H1 (cell line): ENCODE results near the gene MS4A15. TPM values are rescaled to one million over a fixed set of nuclear protein-coding genes. Genes with fewer than 3 reads are reported as not detected.

Experiments used
- CTCF ChIA-PET: fragments of 300-600 bp; sonication (Branson Sonifier 250); formaldehyde crosslinking; loops from one replicate; lab custom pipeline; 2021; ENCODE audit not compliant: partially characterized antibody; lab: Charles Lee
- POLR2A ChIA-PET: fragments of 300-600 bp; sonication (Branson Sonifier 250); formaldehyde crosslinking; loops from one replicate; lab custom pipeline; 2021; ENCODE audit warnings: inconsistent platforms; ENCODE audit not compliant: partially characterized antibody; lab: Charles Lee
- DNase-seq, 2 experiments: peaks; one replicate each; pipeline versions ENCODE4 v3.0.0 to v3.0.0-alpha.2; 2010 to 2022; ENCODE audit warnings: low spot score in 2 of 2, low read depth in 1 of 2, mixed read lengths in 1 of 2
- FAIRE-seq: peaks from 2 replicates; lab custom pipeline; 2011; peaks lifted over from hg19 to GRCh38; lab: Jason Lieb, UNC
- H2AFZ ChIP-seq: 2 replicates; pipeline ENCODE4 v1.8.1; 2012; ENCODE audit warnings: low read length, inconsistent platforms
- H2AK5ac ChIP-seq: 2 replicates; pipeline ENCODE4 v1.6.1; 2013; ENCODE audit warnings: low read depth, low read length
- H2BK120ac ChIP-seq: replicated peaks from 2 replicates; pipeline ENCODE3; 2013; ENCODE audit warnings: low read depth, low read length, inconsistent platforms
- H2BK12ac ChIP-seq: 2 replicates; pipeline ENCODE4 v1.6.1; 2013; ENCODE audit warnings: low read depth, low read length
- H2BK15ac ChIP-seq: 2 replicates; pipeline ENCODE4 v1.6.1; 2013; ENCODE audit warnings: low read length
- H2BK20ac ChIP-seq: 2 replicates; pipeline ENCODE4 v1.6.1; 2013; ENCODE audit warnings: low read length
- H2BK5ac ChIP-seq: 2 replicates; pipeline ENCODE4 v1.6.1; 2013; ENCODE audit warnings: low read depth, low read length
- H3K14ac ChIP-seq: 2 replicates; pipeline ENCODE4 v1.6.1; 2013; ENCODE audit warnings: inconsistent platforms; ENCODE audit not compliant: insufficient read length
- H3K18ac ChIP-seq: 2 replicates; pipeline ENCODE4 v1.6.1; 2013; ENCODE audit warnings: low read length; ENCODE audit errors: extremely low read depth
- H3K23ac ChIP-seq: 2 replicates; pipeline ENCODE4 v1.6.1; 2013; ENCODE audit warnings: inconsistent platforms; ENCODE audit not compliant: insufficient read length
- H3K23me2 ChIP-seq: 2 replicates; pipeline ENCODE4 v1.6.1; 2013; ENCODE audit warnings: low read depth, low read length
- H3K27ac ChIP-seq: 2 replicates; pipeline ENCODE4 v1.6.1; 2011; ENCODE audit warnings: low read depth, low read length, inconsistent platforms
- H3K27me3 ChIP-seq, 4 experiments: replicated peaks in 1 of 4; 1 replicate in 1 of 4; 2 replicates in 3 of 4; pipeline versions ENCODE4 v1.6.1 to v1.8.1; 2011 to 2013; ENCODE audit warnings: low read length in 3 of 4, mild to moderate bottlenecking in 3 of 4, inconsistent platforms in 2 of 4, mixed read lengths in 2 of 4, moderate library complexity in 1 of 4; ENCODE audit not compliant: control insufficient read depth in 3 of 4, insufficient read depth in 3 of 4; ENCODE audit errors: extremely low read depth in 1 of 4
- H3K36me3 ChIP-seq, 4 experiments: 2 replicates each; pipeline versions ENCODE4 v1.6.1 to v1.8.1; 2011 to 2013; ENCODE audit warnings: mild to moderate bottlenecking in 4 of 4, low read length in 3 of 4, moderate library complexity in 2 of 4, control low read depth in 1 of 4, inconsistent platforms in 1 of 4; ENCODE audit not compliant: insufficient read depth in 4 of 4, control insufficient read depth in 2 of 4
- H3K4ac ChIP-seq: replicated peaks from 2 replicates; pipeline ENCODE3; 2013; ENCODE audit warnings: low read length, low read depth, mixed read lengths, inconsistent platforms; ENCODE audit not compliant: insufficient read length
- H3K4me1 ChIP-seq, 4 experiments: replicated peaks in 1 of 4; 1 replicate in 1 of 4; 2 replicates in 3 of 4; pipeline versions ENCODE4 v1.6.1 to v1.8.1; 2011 to 2013; ENCODE audit warnings: low read length in 3 of 4, inconsistent platforms in 2 of 4, mixed read lengths in 1 of 4; ENCODE audit not compliant: insufficient read depth in 4 of 4, control insufficient read depth in 3 of 4
- H3K4me2 ChIP-seq, 2 experiments: 2 replicates each; pipeline versions ENCODE4 v1.6.1 to v1.8.1; 2011 to 2013; ENCODE audit warnings: low read depth in 2 of 2, low read length in 2 of 2, control low read depth in 1 of 2, inconsistent platforms in 1 of 2, mild to moderate bottlenecking in 1 of 2; ENCODE audit not compliant: insufficient read depth in 1 of 2
- H3K4me3 ChIP-seq, 4 experiments: fragments of 200-600, 300-600 bp in 1 of 4; sonication (generic), shearing (Covaris generic), sonication (Bioruptor Twin) in 1 of 4; 2 replicates each; pipeline versions ENCODE4 v1.5.1 to v1.8.1; 2011 to 2016; ENCODE audit warnings: low read length in 4 of 4, low read depth in 3 of 4, control low read depth in 2 of 4, inconsistent platforms in 2 of 4, mild to moderate bottlenecking in 2 of 4, mixed read lengths in 1 of 4, moderate library complexity in 1 of 4; ENCODE audit not compliant: insufficient read depth in 2 of 4; ENCODE audit errors: extremely low read depth in 1 of 4
- H3K56ac ChIP-seq: replicated peaks from 2 replicates; pipeline ENCODE3; 2013; ENCODE audit warnings: low read depth, mild to moderate bottlenecking, mixed read lengths, low read length, inconsistent platforms; ENCODE audit not compliant: insufficient read length
- H3K79me1 ChIP-seq: 2 replicates; pipeline ENCODE4 v1.6.1; 2013; ENCODE audit warnings: low read depth, low read length, control low read depth
- H3K79me2 ChIP-seq, 2 experiments: 2 replicates each; pipeline versions ENCODE4 v1.6.1 to v1.8.1; 2012 to 2013; ENCODE audit warnings: low read length in 2 of 2, mild to moderate bottlenecking in 2 of 2, inconsistent platforms in 1 of 2; ENCODE audit not compliant: insufficient read depth in 2 of 2, control insufficient read depth in 1 of 2
- H3K9ac ChIP-seq, 4 experiments: replicated peaks in 1 of 4; 1 replicate in 1 of 4; 2 replicates in 3 of 4; pipeline versions ENCODE4 v1.6.1 to v1.8.1; 2011 to 2013; ENCODE audit warnings: low read depth in 3 of 4, low read length in 3 of 4, control low read depth in 2 of 4, mild to moderate bottlenecking in 2 of 4, moderate library complexity in 2 of 4, inconsistent platforms in 1 of 4; ENCODE audit errors: extremely low read depth in 1 of 4
- H3K9me3 ChIP-seq, 2 experiments: 2 replicates each; pipeline versions ENCODE4 v1.6.1 to v1.8.1; 2012 to 2013; ENCODE audit warnings: mild to moderate bottlenecking in 2 of 2, moderate library complexity in 2 of 2, control low read depth in 1 of 2, inconsistent platforms in 1 of 2, low read depth in 1 of 2, low read length in 1 of 2, mixed read lengths in 1 of 2; ENCODE audit not compliant: insufficient read depth in 2 of 2
- H4K20me1 ChIP-seq, 2 experiments: replicated peaks in 1 of 2; 2 replicates each; pipeline versions ENCODE3 to v1.8.1; 2011 to 2013; ENCODE audit warnings: inconsistent platforms in 2 of 2, low read length in 2 of 2, mild to moderate bottlenecking in 1 of 2; ENCODE audit not compliant: insufficient read depth in 2 of 2, control insufficient read depth in 1 of 2
- H4K5ac ChIP-seq: 2 replicates; pipeline ENCODE4 v1.6.1; 2013; ENCODE audit warnings: low read length, low read depth, mixed read lengths, inconsistent platforms; ENCODE audit not compliant: insufficient read length
- H4K8ac ChIP-seq: 2 replicates; pipeline ENCODE4 v1.8.0; 2013; ENCODE audit warnings: mild to moderate bottlenecking, moderate library complexity, low read length, inconsistent platforms; ENCODE audit not compliant: insufficient read depth; ENCODE audit errors: extremely low read depth
- H4K91ac ChIP-seq: replicated peaks from 2 replicates; pipeline ENCODE3; 2013; ENCODE audit warnings: low read length, mixed read lengths, inconsistent platforms; ENCODE audit not compliant: insufficient read length
- CEBPB ChIP-seq: IDR thresholded peaks from 2 replicates; pipeline ENCODE4 v1.6.1; 2012; ENCODE audit warnings: low read depth, low read length
- CHD1 ChIP-seq: IDR thresholded peaks from 2 replicates; pipeline ENCODE4 v1.6.1; 2012; ENCODE audit warnings: low read depth, low read length, improper control_type of control experiment
- CTCF ChIP-seq, 3 experiments: IDR thresholded peaks; 1 replicate in 2 of 3; 2 replicates in 1 of 3; pipeline versions ENCODE4 v1.5.1 to v1.6.1; 2011; ENCODE audit warnings: low read length in 3 of 3, mild to moderate bottlenecking in 3 of 3, inconsistent platforms in 2 of 3, low read depth in 1 of 3, moderate library complexity in 1 of 3; ENCODE audit not compliant: insufficient read depth in 1 of 3; ENCODE audit errors: control extremely low read depth in 1 of 3
- HDAC2 ChIP-seq, 2 experiments: fragments of 300-600 bp in 1 of 2; sonication (generic) in 1 of 2; IDR thresholded peaks; 2 replicates each; pipeline ENCODE4 v1.6.1; 2011 to 2012; ENCODE audit warnings: low read depth in 2 of 2, low read length in 2 of 2, mild to moderate bottlenecking in 2 of 2, moderate library complexity in 2 of 2, borderline replicate concordance in 1 of 2, inconsistent platforms in 1 of 2
- KDM5A ChIP-seq: fragments of 200-600 bp; IDR thresholded peaks from 2 replicates; pipeline ENCODE4 v1.7.1; 2012; ENCODE audit warnings: mild to moderate bottlenecking, low read length, inconsistent platforms, mixed read lengths
- NANOG ChIP-seq: IDR thresholded peaks from 2 replicates; pipeline ENCODE4 v1.6.1; 2011; ENCODE audit warnings: low read length, low read depth, mild to moderate bottlenecking, inconsistent platforms; ENCODE audit not compliant: insufficient read depth, poor library complexity, severe bottlenecking
- RNF2 ChIP-seq: fragments of 200-900, 300-1000 bp; sonication (generic); IDR thresholded peaks from 2 replicates; pipeline ENCODE4 v1.7.1; 2016; ENCODE audit warnings: borderline replicate concordance, low read depth, mild to moderate bottlenecking, antibody characterized with exemption, low read length; ENCODE audit not compliant: poor library complexity, severe bottlenecking; ENCODE audit errors: missing control alignments
- SP2 ChIP-seq: IDR thresholded peaks from 2 replicates; pipeline ENCODE4 v1.6.1; 2012; ENCODE audit warnings: mild to moderate bottlenecking, low read length, inconsistent platforms
- TAF1 ChIP-seq: IDR thresholded peaks from 2 replicates; pipeline ENCODE4 v1.6.1; 2011; ENCODE audit warnings: mild to moderate bottlenecking, low read depth, low read length
- USF2 ChIP-seq: IDR thresholded peaks from 2 replicates; pipeline ENCODE4 v1.6.1; 2011; ENCODE audit warnings: low read length, improper control_type of control experiment
- WGBS, 2 experiments: shearing (Covaris generic) in 1 of 2; methylation state at CpG; one replicate each; pipeline versions ENCODE4 v1.1.6 to v1.1.7; 2013 to 2015; ENCODE audit warnings: low lambda C conversion rate in 2 of 2, mixed read lengths in 2 of 2, inconsistent platforms in 1 of 2, low coverage in 1 of 2, missing lambda C conversion rate in 1 of 2; ENCODE audit not compliant: insufficient replicate concordance in 2 of 2, insufficient coverage in 1 of 2, insufficient read length in 1 of 2; ENCODE audit errors: extremely low coverage in 1 of 2, missing lambda C conversion rate in 1 of 2; 5-methylcytosine and 5-hydroxymethylcytosine counted together
- polyA plus RNA-seq, 7 experiments: library from polyadenylated mRNA; depleted of rRNA in 3 of 7; stranded (reverse) in 5 of 7; unstranded in 2 of 7; fragments of >200 nt in 5 of 7; fragments of 200-250 nt in 2 of 7; gene quantifications; 1 replicate in 5 of 7; 2 replicates in 1 of 7; 4 replicates in 1 of 7; pipeline versions ENCODE4 v1.2.1 to v1.2.3, GENCODE V29; 2011 to 2013; ENCODE audit warnings: missing spikeins in 2 of 7, mixed read lengths in 2 of 7
- total RNA-seq: library from RNA; stranded (reverse); fragmentation: NEBNext Ultra II Directional; extraction: Animal tissue kit (Norgen Biotek cat#: 25700); gene quantifications from 2 replicates; pipeline ENCODE4 v1.2.1, GENCODE V29; 2021

The MS4A15 gene
- total and polyA plus RNA-seq, 2 of the 8 experiments (the other 6 are each of a cell fraction or from before 2014, with no cell fraction given), result 0.15 to 0.17 TPM

GRCh38 chr11:60768202-60768601, 11.5 kb downstream of the MS4A15 start:
- H3K9me3 ChIP-seq, result no peaks in the 10 kb centered on the region; a peak in 1 of 4 replicates
- FAIRE-seq (no peak), DNase-seq (no peak)
- no peak overlapping the region for H2BK120ac ChIP-seq
- H2AK5ac ChIP-seq, result no peak overlapping the region
- H2BK12ac ChIP-seq, result no peak overlapping the region
- no peaks in the 10 kb centered on the region for H3K36me3 ChIP-seq
- no peaks in the 10 kb centered on the region; a peak in 1 of 7 replicates for H3K4me1 ChIP-seq
- no peak overlapping the region for H4K8ac ChIP-seq
- no peaks in the 10 kb centered on the region for H3K79me1 ChIP-seq
- H2AFZ ChIP-seq, result no peak overlapping the region
- H3K4me2 ChIP-seq, result no peak overlapping the region
- H2BK5ac ChIP-seq, result no peak overlapping the region
- H3K27ac ChIP-seq, result no peak overlapping the region
- H4K20me1 ChIP-seq, result no peaks in the 10 kb centered on the region
- WGBS, 2 experiments, result 95% methylated on average over 8 of the region's 8 CpGs; no CpG with 5 or more reads in 1 of the 2 experiments
- no peak overlapping the region for H3K56ac ChIP-seq
- no peak overlapping the region for H4K91ac ChIP-seq
- H3K18ac ChIP-seq, result no peak overlapping the region
- peaks cover 0 to 11% (median 6%) of the 10 kb centered on the region in 4 experiments; a peak in 3 of 7 replicates for H3K27me3 ChIP-seq
- ChIA-PET POLR2A (no interaction called here), CTCF (interaction anchor here (0.7 to 8.3 kb wide), 10 partner anchors 9 to 178 kb away, joined by 3 to 90 read pairs (median 3); partner anchors contain the start of gene MS4A8)
- H3K9ac ChIP-seq, result no peak overlapping the region
- no peak overlapping the region for H2BK15ac ChIP-seq
- H3K4ac ChIP-seq, result no peak overlapping the region
- no peak overlapping the region for H3K4me3 ChIP-seq
- no peaks in the 10 kb centered on the region for H3K79me2 ChIP-seq
- H3K23ac ChIP-seq, result no peak overlapping the region
- no peak overlapping the region for H4K5ac ChIP-seq
- no peak overlapping the region for H3K14ac ChIP-seq
- H3K23me2 ChIP-seq, result no peaks in the 10 kb centered on the region
- H2BK20ac ChIP-seq, result no peak overlapping the region
- TF ChIP-seq CTCF (IDR thresholded peaks at IDR 0.05; ENCODE audit: control extremely low read depth in 1 of 3, insufficient read depth in 1 of 3, low read depth in 1 of 3, low read length in 3 of 3) (no peak), NANOG (no peak), SP2 (no peak), USF2 (no peak), CEBPB (no peak), KDM5A (no peak), CHD1 (no peak), RNF2 (no peak), TAF1 (no peak), HDAC2 (IDR thresholded peaks at IDR 0.05; ENCODE audit: borderline replicate concordance in 1 of 2, low read depth in 2 of 2, low read length in 2 of 2) (no peak)
